ENCODE data around the gene PECR.
"Not testable (repeated sequence)": the region's sequence is repeated elsewhere in the genome, so short reads cannot be mapped to it uniquely, and the experiment has no call there.

The PECR gene

DNA sequence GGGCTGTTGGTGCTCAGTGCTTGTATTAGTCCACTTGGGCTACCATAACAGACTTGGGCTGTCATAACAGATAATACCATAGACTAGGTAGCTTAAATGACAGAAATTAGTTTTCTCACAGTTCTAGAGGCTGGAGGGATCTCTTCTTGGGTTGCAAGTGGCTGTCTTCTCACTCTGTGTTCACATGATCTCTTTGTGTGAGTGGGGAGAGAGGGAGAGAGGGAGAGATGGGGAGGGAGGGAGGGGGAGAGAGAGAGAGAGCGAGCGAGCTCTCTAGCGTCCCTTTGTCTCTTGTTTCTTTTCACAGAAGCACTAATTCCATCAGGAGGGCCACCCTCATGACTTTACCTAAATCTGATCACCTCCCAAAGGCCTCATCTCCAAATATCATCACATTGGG, 23.1 kb upstream of the PECR start:
- DNase-seq (ENCODE audit: low read depth) = no peak

DNA sequence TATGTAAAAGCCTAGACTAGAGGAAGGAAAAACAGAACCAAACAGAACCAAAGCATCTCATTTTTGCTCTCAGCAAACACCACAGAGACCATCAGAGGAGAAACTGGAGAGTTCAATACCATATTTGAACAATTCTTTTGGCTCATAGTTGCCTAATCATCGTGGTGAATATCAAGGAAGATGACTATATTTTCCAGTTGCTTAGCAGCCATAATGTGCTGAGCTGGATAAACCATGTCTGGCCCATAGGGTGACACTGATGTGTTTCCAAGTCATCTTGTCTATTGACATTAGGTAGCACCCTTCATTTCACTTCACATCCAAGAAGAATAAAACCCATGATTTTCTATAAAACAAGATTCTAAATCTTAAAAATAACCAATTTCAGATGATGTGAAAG, 21.6 kb upstream of the PECR start:
- DNase-seq (ENCODE audit: low read depth) = no peak

DNA sequence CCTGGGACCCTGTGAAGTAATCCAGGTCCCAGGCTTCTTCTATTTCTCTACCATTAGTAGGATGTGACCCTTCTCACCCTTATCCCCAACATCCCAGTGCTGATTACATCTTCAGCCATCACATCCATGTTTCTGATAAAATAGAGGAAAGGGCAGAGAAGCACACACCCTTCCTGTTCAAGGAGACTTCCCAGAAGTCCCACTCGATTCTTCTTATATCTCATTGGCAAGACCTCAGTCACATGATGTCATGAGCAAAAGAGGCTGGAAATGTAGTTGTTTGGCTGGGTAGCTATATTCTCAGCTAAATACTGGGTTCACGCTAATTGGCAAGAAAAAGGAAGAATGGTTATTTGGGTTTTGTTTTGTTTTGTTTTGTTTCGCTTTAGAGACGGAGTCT, 19.5 kb upstream of the PECR start:
- no peak for DNase-seq (ENCODE audit: low read depth)

DNA sequence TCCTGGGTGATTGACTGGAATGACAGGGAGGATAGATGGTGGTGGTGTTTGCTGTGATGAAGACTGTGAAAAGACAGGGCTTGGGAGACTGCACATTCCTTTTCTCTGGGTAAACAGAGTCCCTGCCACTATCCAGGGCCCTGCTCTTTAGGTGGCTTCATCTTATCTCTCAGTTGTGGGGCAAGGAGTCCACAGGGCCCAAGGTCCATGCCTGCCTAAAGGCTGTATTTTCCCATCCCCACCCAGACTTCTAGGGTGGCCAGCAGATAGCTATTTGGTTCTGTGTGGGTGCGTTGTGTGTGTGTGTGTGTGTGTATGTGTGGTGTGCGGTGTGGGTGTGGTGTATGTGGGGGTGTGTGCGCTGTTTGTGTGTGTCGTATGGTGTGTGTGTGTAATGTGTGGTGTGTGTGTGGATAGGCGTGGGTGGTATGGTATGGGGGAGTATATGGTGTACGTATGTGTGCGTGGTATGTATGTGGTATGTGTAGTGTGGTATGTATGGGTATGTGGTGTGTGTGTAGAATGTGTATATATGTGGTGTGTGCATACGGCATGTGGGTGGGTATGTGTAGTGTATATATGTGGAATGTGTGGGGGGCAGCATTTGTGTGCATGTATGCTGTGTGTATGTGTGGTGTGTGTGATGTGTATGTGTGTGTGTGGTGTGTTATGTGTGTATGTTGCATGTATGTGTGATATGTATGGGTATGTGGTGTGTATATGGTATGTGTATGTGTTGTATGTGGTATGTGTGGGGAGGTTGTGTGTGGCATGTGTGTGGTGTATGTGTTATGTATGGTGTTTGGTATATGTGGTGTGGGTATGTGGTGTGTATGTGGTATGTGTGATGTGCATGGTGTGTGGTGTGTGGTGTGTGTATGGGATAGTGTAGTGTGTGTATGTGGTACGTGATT, 17.1 kb upstream of the PECR start:
- no peak for DNase-seq (ENCODE audit: low read depth)

DNA sequence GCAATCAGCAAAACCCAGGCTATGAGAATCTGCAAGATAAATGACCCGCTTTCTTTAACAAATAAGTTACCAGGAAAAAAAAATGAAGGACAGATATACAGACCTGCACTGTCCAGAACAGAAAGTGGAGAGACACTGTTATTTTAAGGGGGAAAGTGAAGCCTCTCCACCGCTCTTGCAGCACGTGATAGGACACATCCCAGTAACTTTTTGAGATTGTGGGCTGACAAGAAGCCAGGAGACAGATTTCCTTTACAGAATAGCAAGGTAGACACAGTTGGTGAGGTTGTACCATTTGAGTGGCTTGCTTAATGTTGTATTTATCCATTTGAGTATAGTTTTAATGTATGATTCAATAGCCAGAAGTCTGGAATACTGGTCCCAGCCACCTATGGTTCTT, 13.1 kb upstream of the PECR start:
- DNase-seq (ENCODE audit: low read depth) = no peak

DNA sequence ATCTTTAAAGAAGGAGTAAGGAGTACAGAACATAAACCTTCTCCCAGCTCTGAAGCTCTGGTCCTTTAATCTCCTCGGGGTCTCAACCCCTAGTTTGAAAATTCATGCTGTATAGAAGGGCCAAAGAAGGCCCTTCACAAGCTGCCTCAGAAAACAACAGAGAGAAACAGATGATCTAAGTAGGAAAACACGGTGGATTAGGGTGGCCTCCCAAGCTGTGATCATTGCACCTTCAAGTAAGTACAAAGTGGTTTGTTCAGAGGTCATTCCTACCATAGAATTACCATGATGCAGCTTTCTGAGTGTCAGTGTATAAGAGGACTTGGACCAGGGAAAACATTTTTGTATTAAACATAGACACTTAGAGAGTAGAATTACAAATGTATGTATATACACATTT, 11.0 kb upstream of the PECR start:
- no peak for DNase-seq (ENCODE audit: low read depth)

DNA sequence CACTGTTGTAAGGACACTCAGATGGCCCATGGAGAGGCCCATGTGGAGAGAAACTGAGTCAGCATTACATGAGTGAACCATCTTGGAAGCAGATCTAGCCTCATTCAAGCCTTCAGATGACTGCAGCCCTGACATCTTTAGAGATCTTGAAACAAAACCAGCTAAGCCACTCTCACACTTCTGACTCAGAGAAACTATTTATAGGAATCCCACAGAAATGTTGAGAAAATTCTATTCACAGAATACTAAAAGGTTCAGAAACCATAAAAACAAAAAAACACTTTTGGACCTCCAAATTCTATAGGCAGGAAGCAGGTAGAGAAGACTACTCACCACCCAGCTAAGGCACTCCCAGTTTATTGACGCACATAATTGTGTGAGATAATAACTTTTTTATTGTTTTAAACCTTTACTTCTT, 8.8 kb upstream of the PECR start:
- no peak for DNase-seq (ENCODE audit: low read depth)

DNA sequence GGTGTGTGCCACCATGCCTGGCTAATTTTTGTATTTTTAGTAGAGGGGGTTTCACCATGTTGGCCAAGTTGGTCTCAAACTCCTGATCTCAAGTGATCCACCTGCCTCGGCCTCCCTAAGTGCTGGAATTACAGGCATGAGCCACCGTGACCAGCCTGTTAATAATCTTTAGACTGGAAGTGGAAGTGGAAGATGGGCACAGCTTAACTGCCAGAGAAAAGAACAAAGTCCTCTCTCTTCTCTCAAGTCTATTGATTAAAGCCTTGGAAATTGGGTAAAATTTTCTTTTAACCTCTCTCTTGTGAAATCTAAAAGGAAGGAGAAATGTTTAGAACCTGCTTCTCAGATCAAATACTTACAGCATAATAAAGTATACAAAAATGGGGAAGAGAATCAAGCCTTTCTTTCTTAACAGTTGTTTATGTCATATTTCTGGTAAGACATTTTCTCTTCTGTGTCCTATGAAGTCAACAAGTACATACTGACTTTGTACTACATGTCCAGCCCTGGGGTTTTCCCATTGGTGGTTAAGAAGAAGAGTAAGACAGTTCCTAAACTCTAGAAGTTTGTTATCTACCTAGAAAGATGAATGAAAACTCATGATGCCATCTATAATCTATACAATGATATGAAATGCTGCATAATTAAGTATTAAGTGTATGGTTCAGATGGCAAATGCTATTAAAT, 4.7 kb upstream of the PECR start:
- no peak for DNase-seq (ENCODE audit: low read depth)

DNA sequence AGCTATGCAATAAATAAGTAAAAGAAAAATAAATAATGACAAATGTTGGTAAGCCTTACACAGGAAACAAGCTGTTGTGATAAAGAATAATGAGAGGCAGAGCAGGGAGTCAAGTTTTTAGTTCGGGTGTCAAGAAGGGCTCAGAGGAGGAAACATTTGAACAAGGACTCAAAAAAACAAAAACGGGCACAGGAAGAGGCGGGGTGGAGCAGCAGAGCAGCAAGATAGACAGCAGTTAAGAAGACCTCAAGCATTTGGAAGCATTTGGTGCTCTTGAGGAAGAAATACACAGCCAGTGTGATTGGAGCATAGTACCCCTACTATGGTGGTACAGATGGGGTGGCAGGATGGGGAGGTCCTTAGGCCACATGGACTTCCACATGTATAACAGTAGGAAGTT, 2.9 kb upstream of the PECR start:
- no peak for DNase-seq (ENCODE audit: low read depth)

DNA sequence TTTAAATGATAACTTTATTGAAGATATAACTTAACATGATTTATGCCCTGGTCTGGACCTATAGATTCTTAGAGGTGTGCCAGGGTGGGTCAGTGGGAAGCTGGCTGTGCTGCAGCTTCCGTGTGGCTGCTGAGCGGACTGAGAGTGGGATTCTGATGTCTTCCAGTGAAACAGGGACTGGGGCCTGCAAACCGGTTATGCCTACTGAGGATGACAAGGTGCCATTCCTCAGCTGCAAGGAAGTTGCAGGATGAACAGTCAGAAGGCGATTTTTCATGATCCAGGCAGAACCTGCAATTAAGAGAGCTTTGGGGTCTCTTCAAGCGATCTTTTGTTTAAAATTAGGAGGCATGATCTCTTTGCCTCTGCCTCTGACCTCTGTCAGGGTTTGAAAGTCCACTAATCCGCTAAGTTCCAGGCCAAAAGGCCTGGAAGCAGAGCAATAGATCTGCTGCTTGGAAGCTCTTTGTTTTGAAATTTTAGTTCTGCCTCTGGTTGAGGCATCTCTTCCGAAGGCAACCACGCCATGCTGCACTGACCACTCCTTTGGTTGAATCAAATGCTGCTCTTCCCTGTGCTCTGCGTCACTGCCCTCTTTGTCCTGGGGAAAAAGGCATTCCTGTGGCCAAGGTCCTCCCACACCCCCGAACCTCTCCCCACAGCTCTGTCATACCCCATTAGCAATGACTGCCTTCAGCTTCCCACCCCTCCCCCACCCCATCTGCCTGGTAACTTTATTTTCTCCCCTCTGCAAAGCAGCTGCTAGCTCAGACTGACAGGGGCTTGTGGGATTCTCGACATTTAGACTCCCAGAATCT, 2.1 kb upstream of the PECR start:
- DNase-seq (ENCODE audit: low read depth) = no peak

DNA sequence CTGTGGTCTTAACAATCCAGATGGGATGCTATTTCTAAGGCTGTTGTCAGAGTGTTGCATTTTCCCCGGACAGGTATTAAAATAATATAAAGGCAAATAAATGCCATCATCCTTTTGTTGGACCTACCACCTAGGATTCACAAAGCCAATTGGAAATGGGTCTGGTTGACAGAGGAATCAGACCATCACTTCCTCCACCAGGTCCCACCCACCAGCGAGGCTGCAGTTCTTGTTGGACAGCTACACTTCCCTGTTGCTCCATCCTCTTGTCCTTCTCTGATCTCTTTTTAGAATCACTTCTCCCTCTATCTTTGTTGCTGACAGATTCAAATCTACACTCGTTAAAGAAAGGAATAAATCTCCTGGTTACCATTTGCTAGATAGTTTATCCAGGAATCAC, 1.2 kb upstream of the PECR start:
- DNase-seq (ENCODE audit: low read depth) = no peak

DNA sequence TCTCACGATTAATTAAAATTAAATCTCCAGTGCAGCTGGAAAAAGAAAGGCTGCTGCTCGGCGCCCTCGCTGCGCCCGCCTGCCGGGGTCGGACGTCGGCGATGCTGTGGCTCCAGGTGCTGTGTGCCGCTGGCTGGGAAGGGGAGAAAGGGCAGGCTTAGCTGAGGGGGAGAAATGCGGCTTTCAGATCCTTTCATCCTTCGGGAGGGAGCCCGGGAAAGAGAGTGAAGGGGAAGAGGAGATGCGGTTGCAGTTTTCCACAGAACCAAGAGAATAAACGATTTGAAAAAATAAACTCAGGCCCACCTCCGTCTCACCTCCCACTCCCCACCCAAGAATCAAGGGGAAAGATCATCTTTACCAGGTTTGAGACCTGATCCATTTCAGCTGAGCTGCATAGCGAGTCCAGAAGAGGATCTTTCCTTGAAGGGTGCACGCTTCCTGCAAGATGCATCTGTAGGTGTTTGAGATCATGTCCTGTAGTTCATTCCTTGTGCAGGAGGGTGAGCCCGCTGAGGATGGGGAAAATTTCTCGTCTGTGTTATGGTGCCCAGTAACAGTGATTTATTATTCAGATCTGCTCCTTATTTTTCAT, 605 bp upstream of the PECR start:
- no peak for DNase-seq (ENCODE audit: low read depth)

DNA sequence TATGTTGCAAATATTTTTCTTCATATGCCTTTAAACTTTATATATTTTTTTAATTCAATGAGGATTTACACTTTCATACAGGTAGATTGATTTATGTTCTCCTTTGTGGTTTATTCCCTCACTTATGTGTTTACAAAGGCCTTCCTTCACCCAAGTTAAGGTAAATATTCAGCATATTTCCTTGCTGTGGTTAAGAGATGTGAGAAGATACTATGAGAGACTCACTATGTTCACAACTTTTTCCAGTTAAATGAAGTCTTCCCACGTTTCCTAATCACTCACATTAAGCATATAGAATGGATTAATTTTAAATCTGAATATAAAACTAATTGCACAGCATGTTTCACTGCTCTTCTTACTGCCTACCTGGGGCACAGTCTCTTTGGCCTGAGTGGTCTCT, 597 bp downstream of the PECR start:
- DNase-seq (ENCODE audit: low read depth) = no peak

DNA sequence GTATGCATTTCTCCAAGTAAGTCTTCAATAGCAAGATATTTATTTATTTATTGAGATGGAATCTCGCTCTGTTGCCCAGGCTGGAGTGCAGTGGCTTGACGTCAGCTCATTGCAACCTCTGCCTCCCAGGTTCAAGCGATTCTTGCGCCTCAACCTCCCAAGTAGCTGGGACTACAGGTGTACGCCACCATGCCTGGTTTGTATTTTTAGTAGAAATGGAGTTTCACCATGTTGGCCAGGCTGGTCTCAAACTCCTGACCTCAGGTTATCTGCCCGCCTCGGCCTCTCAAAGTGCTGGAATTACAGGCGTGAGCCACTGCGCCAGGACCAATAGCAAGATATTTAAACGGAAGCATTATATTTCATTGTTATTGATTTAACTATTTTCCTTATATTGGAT, 1.6 kb downstream of the PECR start:
- not testable (repeated sequence) for DNase-seq (ENCODE audit: low read depth)

DNA sequence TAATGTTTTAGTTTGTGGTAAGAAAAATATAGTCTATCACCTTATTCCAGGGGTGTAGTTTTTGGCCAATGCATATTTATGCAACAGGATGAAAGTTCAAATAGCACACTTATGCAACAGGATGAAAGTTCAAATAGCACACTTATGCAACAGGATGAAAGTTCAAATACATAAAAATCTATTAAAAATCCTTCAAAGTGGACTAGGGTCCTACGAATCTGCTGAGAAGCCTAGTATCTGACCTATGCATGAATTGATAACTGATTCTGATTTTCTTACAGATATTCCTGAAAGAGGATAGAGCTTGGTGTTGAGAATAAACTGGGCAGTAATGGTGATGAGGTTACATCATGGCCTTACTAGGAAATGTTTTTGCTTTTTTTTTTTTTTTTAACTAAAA, 2.8 kb downstream of the PECR start:
- no peak for DNase-seq (ENCODE audit: low read depth)

DNA sequence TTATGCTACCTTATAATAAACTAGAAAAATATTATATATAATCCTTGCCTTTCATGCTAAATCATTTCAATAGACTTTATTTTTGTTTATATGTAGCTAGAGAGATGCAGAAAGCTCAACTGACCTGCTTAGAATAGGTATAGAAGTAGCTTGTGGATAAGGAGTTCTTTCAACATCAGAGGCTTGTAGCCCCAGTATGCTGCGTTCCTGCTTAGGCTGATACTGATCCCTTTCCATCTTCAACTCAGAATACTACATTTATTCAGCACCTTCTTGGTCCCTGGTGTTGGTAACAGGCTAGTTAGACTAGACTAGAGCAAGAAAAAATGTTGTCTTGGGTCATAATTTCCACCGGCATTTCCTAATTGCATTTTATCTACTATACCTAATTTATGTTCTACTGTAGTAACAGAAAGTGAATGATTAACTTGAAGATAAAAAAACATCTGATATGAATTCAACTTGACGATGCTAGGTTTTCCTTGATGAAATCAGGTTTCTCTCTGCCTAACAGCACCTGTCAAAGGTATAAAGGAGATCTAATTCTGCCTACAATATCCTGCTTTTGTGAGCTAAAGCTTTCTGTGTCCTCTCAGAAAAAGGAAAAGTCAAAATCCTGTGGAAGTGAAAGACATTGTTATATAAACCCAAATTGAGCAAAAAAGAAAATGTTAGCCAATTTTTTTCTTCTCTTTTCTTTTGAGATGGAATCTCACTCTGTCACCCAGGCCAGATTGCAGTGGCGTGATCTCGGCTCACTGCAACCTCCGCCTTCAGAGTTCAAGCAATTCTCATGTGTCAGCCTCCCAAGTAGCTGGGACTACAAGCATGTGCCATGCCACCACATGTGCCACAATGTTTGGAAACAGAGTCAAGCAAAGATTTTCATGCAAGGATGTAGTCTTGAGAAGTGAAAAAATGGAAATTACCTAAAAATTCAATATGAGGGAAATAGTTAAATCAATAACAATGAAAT, 5.8 kb downstream of the PECR start:
- no peak for DNase-seq (ENCODE audit: low read depth)

DNA sequence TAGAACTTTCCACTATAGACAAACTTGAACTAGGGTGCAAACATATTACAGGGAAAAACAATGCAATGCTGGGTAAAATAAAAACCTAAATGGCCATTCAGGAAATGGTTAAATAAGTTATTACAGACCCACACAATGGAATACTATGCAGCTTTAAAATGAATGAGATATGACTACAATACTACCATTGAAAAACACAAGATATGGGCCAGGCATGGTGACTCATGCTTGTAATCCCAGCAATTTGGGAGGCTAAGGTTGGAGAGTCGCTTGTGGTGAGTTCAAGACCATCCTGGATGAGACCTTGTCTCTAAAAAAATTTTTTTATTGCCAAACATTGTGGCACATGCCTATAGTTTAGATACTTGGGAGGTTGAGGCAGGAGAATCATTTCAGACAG, 6.8 kb downstream of the PECR start:
- DNase-seq (ENCODE audit: low read depth) = no peak

DNA sequence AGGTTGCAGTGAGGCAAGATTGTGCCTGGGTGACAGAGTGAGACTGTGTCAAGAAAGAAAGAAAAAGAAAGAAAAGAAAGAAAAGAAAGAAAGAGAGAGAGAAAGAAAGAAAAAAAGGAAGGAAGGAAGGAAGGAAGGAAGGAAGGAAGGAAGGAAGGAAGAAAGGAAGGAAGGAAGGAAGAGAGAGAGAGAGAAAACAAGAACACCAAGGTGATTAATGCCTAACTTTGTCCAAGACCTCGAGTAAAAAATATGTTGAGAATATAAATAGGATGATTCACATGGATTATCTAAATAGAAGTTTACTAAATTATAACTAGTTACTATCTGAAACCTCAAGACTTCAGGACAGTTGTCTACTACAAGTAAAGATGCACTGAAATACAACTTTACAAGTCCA, 7.2 kb downstream of the PECR start:
- DNase-seq (ENCODE audit: low read depth) = no peak

DNA sequence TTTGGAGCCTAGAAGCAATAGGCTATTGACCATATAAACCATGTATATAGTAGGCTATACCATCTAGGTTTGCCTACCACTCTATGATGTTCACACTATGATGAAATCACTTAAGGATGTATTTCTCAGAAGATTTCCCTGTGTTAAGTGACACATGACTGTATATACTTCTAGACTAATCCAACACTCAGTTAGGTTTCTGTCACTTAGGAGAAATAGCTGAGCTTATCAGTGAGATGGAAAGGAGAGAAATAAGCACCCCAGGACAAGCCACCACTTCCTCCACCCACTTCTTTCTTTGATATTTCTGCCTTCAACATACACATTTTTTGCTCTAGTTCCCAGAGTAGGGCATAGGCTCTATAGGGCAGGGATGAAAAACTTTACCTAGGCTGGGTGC, 7.8 kb downstream of the PECR start:
- no peak for DNase-seq (ENCODE audit: low read depth)

DNA sequence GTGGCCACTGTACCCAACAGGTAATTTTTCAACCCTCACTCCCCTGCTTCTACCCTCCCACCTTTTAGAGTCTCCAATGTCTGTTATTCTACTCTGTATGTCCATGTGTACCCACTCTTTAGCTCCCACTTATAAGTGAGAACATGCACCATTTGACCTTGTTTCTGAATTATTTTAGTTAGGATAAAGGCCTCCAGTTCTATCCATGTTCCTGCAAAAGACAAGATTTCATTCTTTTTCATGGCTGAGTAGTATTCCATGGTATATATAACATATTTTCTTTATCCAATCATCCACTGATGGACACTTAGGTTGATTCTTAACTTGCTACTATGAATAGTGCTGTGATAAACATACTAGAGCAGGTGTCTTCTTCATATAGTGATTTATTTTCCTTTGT, 9.1 kb downstream of the PECR start:
- DNase-seq (ENCODE audit: low read depth) = no peak
